ENCODE data around the gene PRLR.
A peak's percentile ranks its signal among the peaks of the same experiment; 100 is the strongest.
"Not testable (repeated sequence)": the region's sequence is repeated elsewhere in the genome, so short reads cannot be mapped to it uniquely, and the experiment has no call there.

PRLR gene

DNA sequence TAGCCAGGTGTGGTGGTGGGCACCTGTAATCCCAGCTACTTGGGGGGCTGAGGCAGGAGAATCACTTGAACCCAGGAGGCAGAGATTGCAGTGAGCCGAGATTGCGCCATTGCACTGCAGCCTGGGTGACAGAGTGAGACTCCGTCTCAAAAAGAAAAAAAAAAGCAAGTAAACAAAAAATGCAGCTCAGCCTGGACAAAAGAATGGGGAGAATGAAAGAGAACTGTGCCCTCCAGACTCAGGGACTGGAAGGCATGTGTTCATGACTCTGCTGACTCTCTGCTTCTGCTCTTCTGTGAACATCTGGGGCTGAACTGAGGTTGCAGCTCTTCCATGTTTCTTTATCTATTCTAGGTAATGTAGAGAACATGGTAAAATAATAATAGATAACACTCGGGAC lies 194.4 kb downstream of the PRLR start:
- DNase-seq (ENCODE audit: low read depth in 2 of 2): not testable (repeated sequence)

DNA sequence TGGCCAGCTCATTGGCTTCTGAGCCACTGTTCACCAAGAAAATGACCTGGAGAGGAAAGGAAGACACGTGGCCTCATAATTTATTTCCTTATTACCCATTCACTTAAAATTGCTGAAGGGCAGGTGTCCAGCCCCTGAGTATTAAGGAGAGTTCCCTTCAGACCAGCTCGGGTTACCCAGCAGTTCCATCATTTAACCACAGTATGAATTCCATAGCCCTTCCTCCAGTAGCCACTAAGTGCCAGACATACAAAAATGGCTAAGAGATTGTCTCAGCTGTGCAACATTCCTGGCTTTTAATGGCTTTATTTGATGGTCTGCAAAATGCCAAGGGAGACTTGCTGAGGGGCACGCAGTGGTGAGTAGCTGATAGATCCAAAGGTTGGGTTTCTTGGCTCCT lies 195.0 kb downstream of the PRLR start:
- no peak for DNase-seq (ENCODE audit: low read depth in 2 of 2)

- DNase-seq (ENCODE audit: low read depth in 2 of 2): no peak
Measured at GRCh38 chr5:35032356-35032755, 197.9 kb downstream of the PRLR start.

GRCh38 chr5:35031276-35031675 lies 199.0 kb downstream of the PRLR start:
- no peak for DNase-seq (ENCODE audit: low read depth in 2 of 2)

DNA sequence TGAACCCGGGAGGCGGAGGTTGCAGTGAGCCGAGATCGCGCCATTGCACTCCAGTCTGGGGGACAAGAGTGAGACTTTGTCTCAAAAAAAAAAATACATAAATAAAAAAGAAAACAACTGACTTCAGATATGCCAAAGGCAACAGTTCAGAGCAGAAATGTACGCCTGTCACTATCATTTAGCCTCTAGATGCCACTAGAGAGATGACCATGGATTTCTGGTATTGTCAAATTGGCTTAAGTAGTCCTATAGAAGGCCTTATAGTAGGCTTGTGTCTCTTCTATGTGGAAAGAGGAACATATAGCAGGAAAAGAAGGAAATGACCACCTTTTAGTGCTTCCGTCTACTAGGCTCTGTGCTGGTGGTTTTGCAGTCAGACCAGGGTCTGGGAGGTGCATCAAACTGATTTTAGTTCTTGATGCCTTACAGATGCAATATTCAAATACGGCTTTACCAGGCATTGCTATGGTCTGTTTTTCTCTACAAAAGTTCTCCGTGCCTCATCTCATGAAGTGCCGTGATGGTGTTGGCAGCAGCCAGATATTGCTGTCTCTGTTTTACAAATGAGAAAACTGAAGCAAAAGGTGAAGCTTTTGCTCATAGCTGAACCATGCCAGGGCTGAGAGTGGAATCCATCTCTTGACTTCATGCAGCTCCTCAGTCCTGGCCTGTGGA lies 199.7 kb downstream of the PRLR start:
- no peak for DNase-seq (ENCODE audit: low read depth in 2 of 2)

- no peak for DNase-seq (ENCODE audit: low read depth in 2 of 2)
Measured at GRCh38 chr5:35029333-35029732, 201.0 kb downstream of the PRLR start.

DNA sequence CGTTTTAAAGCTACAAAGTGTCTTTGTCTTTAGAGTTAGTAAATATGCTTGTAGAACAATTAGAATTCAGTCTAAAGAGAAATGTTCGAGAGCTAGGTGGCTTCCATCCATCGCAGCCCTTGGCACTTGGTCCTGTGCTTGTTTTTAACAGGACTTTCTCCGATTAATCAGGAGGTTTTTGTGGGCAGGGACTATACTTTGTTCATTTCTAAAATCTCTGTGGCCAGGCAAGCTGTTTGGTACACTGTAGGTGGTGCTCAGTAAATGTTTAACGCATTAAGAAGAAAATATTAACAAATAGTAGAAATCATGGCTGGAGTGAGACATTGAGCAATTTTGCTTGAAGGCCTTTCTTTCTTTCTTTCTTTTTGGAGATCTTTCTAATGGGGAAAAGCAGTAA lies 203.3 kb downstream of the PRLR start:
- no peak for DNase-seq (ENCODE audit: low read depth in 2 of 2)

DNA sequence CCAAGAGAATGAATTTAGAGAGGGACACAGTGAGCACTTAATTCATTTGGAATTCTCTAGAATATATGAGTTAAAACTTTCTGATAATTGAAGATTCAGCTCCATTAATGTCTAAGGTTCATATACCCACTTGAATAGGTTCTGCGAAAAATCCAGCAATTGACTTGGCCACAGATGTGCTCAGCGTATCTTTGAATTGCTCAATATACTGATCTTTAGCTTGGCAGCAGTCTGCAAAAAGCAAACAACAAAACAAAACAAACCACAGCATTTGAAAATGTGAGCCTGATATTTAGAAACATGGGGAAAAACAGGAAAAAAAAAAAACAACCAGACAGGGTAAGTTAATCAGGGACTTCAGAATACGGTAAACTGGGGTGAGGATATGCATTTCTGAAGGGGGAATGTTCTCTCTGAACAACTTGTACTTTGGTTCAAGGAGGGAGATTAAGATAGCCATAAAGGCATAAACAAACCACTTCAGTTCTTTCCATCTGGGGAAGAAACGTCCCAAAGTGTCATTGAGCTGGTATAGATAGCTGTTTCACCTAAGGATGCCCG lies 203.9 kb downstream of the PRLR start:
- no peak for DNase-seq (ENCODE audit: low read depth in 2 of 2)

- no peak for DNase-seq (ENCODE audit: low read depth in 2 of 2)
Measured at GRCh38 chr5:35024911-35025510, 205.3 kb downstream of the PRLR start.

DNA sequence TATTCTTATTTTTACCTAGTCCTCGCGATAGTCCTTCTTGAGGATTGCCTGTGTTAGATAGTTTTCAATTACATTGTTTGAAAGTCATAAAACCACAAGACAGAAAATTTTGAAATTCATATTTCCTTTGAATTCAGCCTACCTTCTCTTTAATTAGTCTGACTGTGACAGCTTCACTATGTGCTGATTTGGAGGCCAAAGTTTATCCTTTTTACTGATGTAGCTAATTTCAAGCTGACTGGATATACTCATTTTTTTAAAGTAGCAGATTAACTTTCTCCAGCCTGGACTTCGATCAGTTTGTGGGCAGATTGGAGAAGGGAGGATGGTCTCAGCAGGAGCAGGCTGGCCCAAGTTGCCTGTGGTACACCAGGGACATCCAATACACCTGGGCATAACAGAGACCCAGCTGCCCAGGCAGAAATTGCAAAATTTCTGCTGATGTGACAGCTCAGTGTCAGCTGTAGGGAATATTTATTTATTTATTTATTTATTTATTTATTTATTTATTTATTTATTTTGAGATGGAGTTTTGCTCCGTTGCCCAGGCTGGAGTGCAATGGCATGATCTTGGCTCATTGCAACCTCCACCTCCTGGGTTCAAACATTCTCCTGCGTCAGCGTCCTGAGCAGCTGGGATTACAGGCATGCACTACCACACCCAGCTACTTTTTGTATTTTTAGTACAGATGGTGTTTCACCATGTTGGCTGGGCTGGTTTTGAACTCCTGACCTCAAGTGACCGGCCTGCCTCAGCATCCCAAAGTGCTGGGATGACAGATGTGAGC lies 206.7 kb downstream of the PRLR start:
- no peak for DNase-seq (ENCODE audit: low read depth in 2 of 2)

DNA sequence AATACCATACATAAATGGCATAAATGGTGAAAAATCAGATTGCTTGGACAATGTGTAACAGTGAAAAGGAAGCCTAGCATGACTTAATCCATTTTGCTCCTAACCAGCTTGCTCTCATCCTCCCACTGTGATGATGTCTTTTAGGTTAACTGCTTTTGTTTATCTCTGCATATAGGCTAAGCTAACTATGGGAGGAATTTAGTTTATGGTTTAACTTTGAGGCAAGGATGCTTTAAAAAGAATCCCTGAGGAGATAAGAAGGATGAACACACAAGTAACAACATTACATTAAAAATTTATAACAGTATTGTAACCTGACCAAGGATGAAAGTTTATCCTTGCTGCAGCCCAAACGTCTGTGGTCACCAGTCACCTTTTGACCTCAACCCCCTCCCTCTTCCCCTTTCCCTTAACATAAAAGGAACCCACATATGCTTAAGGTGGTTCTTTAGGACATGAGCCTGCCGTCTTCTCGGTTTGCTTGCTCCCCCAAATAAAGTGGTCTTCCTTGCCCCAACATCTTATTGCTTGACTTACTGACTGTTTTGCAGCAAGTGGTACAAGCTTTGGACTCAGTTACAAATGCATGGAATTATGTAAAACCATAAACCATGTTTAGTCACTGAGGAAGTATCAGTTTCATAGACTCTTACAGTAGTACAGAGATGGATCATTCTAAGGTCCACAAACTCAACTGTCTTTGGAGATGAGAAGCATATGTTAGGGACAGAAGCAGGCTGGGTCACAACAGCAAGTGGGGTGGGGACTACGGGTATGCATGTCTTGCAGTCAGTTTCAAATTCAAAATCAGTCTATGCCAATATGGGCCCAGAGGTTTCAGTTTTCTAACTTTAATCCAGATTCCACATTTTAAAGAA lies 213.9 kb downstream of the PRLR start:
- DNase-seq (ENCODE audit: low read depth in 2 of 2): no peak

- DNase-seq (ENCODE audit: low read depth in 2 of 2): no peak
Measured at GRCh38 chr5:35015063-35015462, 215.2 kb downstream of the PRLR start.

GRCh38 chr5:35012796-35013195 lies 217.5 kb downstream of the PRLR start:
- no peak for DNase-seq (ENCODE audit: low read depth in 2 of 2)

- DNase-seq (ENCODE audit: low read depth in 2 of 2): no peak
Measured at GRCh38 chr5:35012365-35012764, 217.9 kb downstream of the PRLR start.

DNA sequence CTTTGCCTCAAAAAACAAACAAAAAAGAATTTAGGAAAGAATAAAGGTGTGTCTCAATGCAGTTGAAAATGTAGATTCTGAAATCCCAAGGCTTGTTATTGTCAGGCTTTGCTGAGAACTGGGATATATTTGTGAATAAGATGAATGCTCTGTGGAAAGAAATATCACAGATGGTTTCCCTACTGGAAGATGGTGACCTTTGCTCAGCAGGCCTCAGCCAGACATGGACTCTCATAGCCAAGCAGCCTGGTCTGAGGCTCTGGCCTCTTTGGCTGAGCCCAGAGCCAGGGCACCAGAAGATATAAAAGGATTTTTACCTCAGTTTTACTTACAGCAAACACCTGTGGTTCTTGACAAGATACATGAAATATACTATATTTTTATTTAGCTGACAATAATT lies 219.6 kb downstream of the PRLR start:
- no peak for DNase-seq (ENCODE audit: low read depth in 2 of 2)

- DNase-seq (ENCODE audit: low read depth in 2 of 2): no peak
Measured at GRCh38 chr5:35009657-35010056, 220.6 kb downstream of the PRLR start.

DNA sequence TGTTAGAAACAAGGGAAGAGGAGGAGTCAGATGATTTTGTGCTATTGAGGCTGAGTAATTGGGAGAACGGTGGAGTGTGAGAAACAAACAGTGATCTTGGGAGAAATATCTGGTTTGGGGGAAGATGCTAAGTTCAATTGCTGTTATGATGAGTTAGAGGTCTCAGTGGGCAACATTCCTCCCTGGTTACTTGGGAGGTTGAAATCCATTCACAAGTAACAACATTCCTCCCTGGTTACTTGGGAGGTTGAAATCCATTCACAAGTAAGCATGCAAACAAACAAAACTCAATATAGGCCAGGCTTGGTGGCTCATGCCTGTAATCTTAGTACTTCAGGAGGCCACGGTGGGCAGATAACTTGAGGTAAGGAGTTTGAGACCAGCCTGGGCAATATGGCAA lies 221.3 kb downstream of the PRLR start:
- DNase-seq (ENCODE audit: low read depth in 2 of 2): no peak

- no peak for DNase-seq (ENCODE audit: low read depth in 2 of 2)
Measured at GRCh38 chr5:35004771-35005170, 225.5 kb downstream of the PRLR start.

DNA sequence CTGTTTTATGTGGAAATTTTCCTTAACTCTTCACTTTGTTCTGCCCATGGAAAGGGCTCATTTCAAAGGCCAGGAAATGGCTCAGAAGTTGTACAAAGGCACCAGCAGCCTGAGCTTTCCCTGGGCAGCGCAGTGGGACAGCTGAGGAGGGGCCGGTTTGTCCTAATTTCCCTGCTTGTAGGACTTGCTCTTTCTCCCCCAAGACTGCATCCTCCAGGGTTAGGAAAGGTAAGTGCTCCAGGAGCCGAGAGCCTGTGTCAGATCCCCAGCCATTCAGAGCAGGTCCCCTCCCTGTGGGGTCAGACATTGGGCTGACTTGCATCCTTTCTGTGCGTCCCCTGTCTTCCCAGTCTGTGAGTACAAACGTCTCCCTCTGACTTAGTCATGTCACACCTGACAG lies 226.1 kb downstream of the PRLR start:
- no peak for DNase-seq (ENCODE audit: low read depth in 2 of 2)

DNA sequence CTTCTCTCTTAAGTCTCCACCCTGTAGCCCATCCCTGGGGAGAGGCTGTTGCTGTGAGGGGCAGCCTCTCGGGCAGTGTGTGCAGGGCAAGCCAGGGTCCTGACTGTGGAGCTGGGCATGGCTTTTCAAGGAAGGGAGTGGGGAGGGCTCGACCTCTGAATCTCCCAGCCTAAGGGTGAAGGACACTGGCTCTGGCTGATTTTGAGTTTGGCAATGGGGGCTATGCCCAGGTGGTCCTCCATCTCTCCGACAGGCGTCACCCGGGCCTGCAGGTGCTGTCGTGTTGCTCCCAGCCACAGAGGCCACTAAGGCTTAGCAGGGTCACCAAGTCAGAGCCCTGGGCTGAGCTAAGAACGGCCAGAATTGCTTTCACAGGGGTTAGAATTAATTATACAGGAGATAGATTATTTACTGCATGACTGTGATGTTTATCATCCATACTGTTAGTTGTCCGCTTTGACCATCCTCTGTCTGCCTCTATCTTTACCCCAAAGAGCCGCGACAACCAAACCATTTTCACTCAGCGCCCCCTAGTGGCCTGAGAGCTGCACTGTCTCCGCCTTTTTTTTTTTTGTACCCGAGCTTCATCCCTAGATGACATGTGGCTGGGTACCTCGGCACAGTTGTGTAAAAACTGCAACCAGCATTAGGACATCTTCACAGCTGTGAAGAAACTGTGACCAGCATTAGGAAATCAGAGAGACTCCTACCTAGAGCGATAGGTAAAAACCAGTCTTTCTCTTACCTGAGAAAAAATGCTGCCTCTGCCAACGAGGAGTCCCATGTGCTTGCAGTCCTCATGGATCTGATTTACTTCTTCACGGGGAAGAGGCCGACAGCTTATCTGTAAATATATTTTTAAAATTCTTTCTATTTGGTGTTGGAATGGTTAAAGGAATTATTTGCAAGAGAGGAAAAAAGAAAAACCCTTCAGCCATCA lies 227.0 kb downstream of the PRLR start:
- DNase-seq (ENCODE audit: low read depth in 2 of 2): peak; percentile 43 to 49

DNA sequence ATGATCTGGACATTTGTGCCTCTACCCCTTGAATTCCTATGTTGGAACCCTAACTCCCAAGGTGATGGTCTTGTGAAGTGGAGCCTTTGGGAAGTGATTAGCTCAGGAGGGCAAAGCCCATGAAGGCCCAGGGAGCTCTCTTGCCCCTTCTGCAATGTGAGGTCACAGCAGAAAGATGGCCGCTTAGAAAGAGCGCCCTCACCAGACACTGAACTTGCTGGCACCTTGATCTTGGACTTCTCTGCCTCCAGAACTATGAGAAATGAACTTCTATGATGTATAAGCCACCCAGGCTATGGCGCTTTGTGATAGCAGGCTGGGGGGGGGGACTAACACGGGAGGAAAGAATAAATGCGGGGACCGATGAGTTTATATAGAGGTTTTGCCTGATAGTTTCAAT lies 227.8 kb downstream of the PRLR start:
- DNase-seq (ENCODE audit: low read depth in 2 of 2): no peak
